Endothelial cell of umbilical vein (primary cell): ENCODE data around the gene PHB1. TPM values are rescaled to one million over a fixed set of nuclear protein-coding genes. Genes with fewer than 3 reads are reported as not detected.

Experiments used
- BruUV-seq: library from RNA; stranded (reverse); fragments of 400-500 nt; replicated peaks from 2 replicates; lab custom pipeline; 2021; lab: Mats Ljungman, UMichigan
- CTCF ChIA-PET: fragments of 300-600, 350-600 bp; sonication (Branson Sonifier 250); formaldehyde crosslinking; loops from one replicate; lab custom pipeline; 2021; ENCODE audit warnings: antibody characterized with exemption, inconsistent platforms; lab: Charles Lee
- POLR2A ChIA-PET: fragments of 300-600, 350-600 bp; sonication (Branson Sonifier 250); formaldehyde crosslinking; loops from one replicate; lab custom pipeline; 2021; ENCODE audit warnings: antibody characterized with exemption, inconsistent platforms; lab: Charles Lee
- DNase-seq: peaks from one replicate; pipeline ENCODE4 v3.0.0-alpha.2; 2011; ENCODE audit warnings: low read depth, low spot score
- FAIRE-seq: peaks from 2 replicates; lab custom pipeline; 2011; peaks lifted over from hg19 to GRCh38; lab: Jason Lieb, UNC
- H2AFZ ChIP-seq: 2 replicates; pipeline ENCODE4 v1.6.0; 2012; ENCODE audit warnings: low read depth, low read length, control low read depth, inconsistent platforms
- H3K27ac ChIP-seq: 2 replicates; pipeline ENCODE4 v1.5.1; 2011; ENCODE audit warnings: low read depth, mild to moderate bottlenecking, control low read depth, low read length, moderate library complexity; ENCODE audit not compliant: insufficient read depth
- H3K27me3 ChIP-seq, 2 experiments: 2 replicates each; pipeline versions ENCODE4 v1.6.0 to v1.6.1; 2011; ENCODE audit warnings: low read length in 2 of 2, mixed read lengths in 1 of 2; ENCODE audit not compliant: control insufficient read depth in 2 of 2, insufficient read depth in 2 of 2
- H3K36me3 ChIP-seq, 2 experiments: 2 replicates in 1 of 2; 3 replicates in 1 of 2; pipeline ENCODE4 v1.5.1; 2011; ENCODE audit warnings: low read length in 2 of 2, mild to moderate bottlenecking in 1 of 2, moderate library complexity in 1 of 2; ENCODE audit not compliant: control insufficient read depth in 2 of 2, insufficient read depth in 2 of 2; ENCODE audit errors: extremely low read depth in 1 of 2
- H3K4me1 ChIP-seq: 3 replicates; pipeline ENCODE4 v1.5.1; 2011; ENCODE audit warnings: mild to moderate bottlenecking, low read length; ENCODE audit not compliant: control insufficient read depth, insufficient read depth; ENCODE audit errors: extremely low read depth
- H3K4me2 ChIP-seq: 2 replicates; pipeline ENCODE4 v1.6.1; 2011; ENCODE audit warnings: low read length, control low read depth, mixed read lengths; ENCODE audit not compliant: insufficient read depth
- H3K4me3 ChIP-seq, 3 experiments: fragments of 200-600 bp in 1 of 3; sonication (generic), shearing (Covaris generic) in 1 of 3; replicated peaks in 1 of 3; 2 replicates each; pipeline ENCODE4 v1.5.1; 2011 to 2016; ENCODE audit warnings: control low read depth in 3 of 3, low read length in 3 of 3, mild to moderate bottlenecking in 2 of 3, inconsistent platforms in 1 of 3, low read depth in 1 of 3, moderate library complexity in 1 of 3; ENCODE audit not compliant: insufficient read depth in 1 of 3
- H3K79me2 ChIP-seq: 2 replicates; pipeline ENCODE4 v1.6.0; 2012; ENCODE audit warnings: low read length, inconsistent platforms; ENCODE audit not compliant: control insufficient read depth, insufficient read depth
- H3K9ac ChIP-seq: replicated peaks from 2 replicates; pipeline ENCODE3; 2011; ENCODE audit warnings: low read length, control low read depth; ENCODE audit not compliant: insufficient read depth; ENCODE audit errors: extremely low read depth
- H3K9me1 ChIP-seq: replicated peaks from 3 replicates; pipeline ENCODE4 v1.6.0; 2011; ENCODE audit warnings: mild to moderate bottlenecking, low read length; ENCODE audit not compliant: control insufficient read depth, insufficient read depth; ENCODE audit errors: extremely low read depth
- H3K9me3 ChIP-seq: replicated peaks from 2 replicates; pipeline ENCODE4 v1.5.1; 2012; ENCODE audit warnings: low read length, inconsistent platforms; ENCODE audit not compliant: control insufficient read depth, insufficient read depth
- H4K20me1 ChIP-seq: replicated peaks from 2 replicates; pipeline ENCODE3; 2011; ENCODE audit warnings: mild to moderate bottlenecking, low read length; ENCODE audit not compliant: control insufficient read depth, insufficient read depth; ENCODE audit errors: extremely low read depth
- EZH2 ChIP-seq: IDR thresholded peaks from 2 replicates; pipeline ENCODE4 v1.6.1; 2012; ENCODE audit warnings: borderline replicate concordance, low read depth, mild to moderate bottlenecking, moderate library complexity, low read length, inconsistent platforms; ENCODE audit not compliant: severe bottlenecking
- FOS ChIP-seq: IDR thresholded peaks from 2 replicates; pipeline ENCODE4 v1.6.1; 2011; ENCODE audit warnings: mild to moderate bottlenecking, low read length, moderate library complexity, borderline replicate concordance; ENCODE audit not compliant: insufficient read depth
- GATA2 ChIP-seq: IDR thresholded peaks from 2 replicates; pipeline ENCODE4 v1.7.0; 2011; ENCODE audit warnings: low read depth, mild to moderate bottlenecking, moderate library complexity, mixed read lengths, low read length; ENCODE audit not compliant: insufficient read length, insufficient read depth
- MYC ChIP-seq: IDR thresholded peaks from one replicate; pipeline ENCODE4 v1.6.1; 2011; ENCODE audit warnings: mild to moderate bottlenecking, low read depth, low read length
- POLR2A ChIP-seq: IDR thresholded peaks from 2 replicates; pipeline ENCODE4 v1.6.1; 2012; ENCODE audit warnings: low read depth, mild to moderate bottlenecking, control low read depth, low read length
- POLR2AphosphoS5 ChIP-seq: IDR thresholded peaks from 2 replicates; pipeline ENCODE4 v1.6.1; 2012; ENCODE audit warnings: low read depth, mild to moderate bottlenecking, control low read depth, low read length, moderate library complexity; ENCODE audit not compliant: insufficient read depth
- dilution Hi-C: fragments of 300-500 bp; cut with MboI; formaldehyde crosslinking; loops from one replicate; pipeline ENCODE4 v1.15.0; 2019; ENCODE audit warnings: low sequenced_read_pairs; ENCODE audit not compliant: extremely low pct_ligation_motif_present
- intact Hi-C: fragments of 100-400 bp; cut with micrococcal nuclease; formaldehyde crosslinking; loops from one replicate; pipeline ENCODE4 v1.10.0; 2022
- polyA plus RNA-seq, 4 experiments: library from polyadenylated mRNA; depleted of rRNA in 3 of 4; stranded (reverse) in 3 of 4; unstranded in 1 of 4; fragments of >200 nt; gene quantifications; 2 replicates each; pipeline versions ENCODE4 v1.2.1 to v1.2.3, GENCODE V29; 2011 to 2012; ENCODE audit warnings: missing spikeins in 1 of 4
- total RNA-seq: library from RNA; stranded (reverse); gene quantifications from 2 replicates; pipeline ENCODE4 v1.2.3, GENCODE V29; 2021
- TF ChIP-seq, protein P1 (sequence below): IDR thresholded peaks from 2 replicates; pipeline ENCODE4 v1.6.1; 2011; ENCODE audit not compliant: insufficient read depth, insufficient read length

Gene PHB1
- total and polyA plus RNA-seq, 2 donors (not counting 3 experiments of a cell fraction or from before 2014, with no cell fraction given), result 222 to 287 TPM

DNA sequence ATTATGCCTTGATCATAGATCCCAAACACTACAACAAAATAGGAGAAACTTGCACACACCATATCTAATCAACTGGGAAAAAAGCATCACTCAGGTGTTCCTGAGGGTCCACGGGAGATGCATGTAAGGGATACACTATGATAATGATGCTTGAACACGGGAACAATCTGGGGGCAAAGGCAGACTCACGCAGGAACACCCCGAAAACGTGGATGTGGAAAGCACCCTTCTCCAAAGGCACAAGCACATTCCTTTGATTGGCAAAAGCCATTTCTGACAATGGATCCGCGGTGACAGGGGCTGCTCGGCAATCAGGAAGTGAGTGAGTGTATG lies 53.9 kb downstream of the PHB1 start:
- no peaks in the 10 kb centered on the region for H3K9me3 ChIP-seq
- no peaks in the 10 kb centered on the region for H3K9me1 ChIP-seq
- no TSS peak for BruUV-seq
- peak overlapping the region; percentile 64 for H3K9ac ChIP-seq
- TF ChIP-seq POLR2A (no peak), FOS (peak; percentile 63), POLR2AphosphoS5 (peak; percentile 35)
- TF ChIP-seq, protein P1, sequence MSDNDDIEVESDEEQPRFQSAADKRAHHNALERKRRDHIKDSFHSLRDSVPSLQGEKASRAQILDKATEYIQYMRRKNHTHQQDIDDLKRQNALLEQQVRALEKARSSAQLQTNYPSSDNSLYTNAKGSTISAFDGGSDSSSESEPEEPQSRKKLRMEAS, result no peak
- FAIRE-seq, result peak; percentile 92
- DNase-seq, result no peak
- H3K4me2 ChIP-seq, result peak overlapping the region; percentile 83
- H2AFZ ChIP-seq, result peak overlapping the region; percentile 11
- dilution Hi-C loops (no loop called here), intact Hi-C loops (no loop called here)
- CTCF ChIA-PET, result interaction anchor here (0.6 to 3.3 kb wide), 4 partner anchors 9 to 264 kb away, joined by 3 to 17 read pairs (median 4); no protein-coding TSS in a partner anchor
- POLR2A ChIA-PET, result no interaction called here
- peak overlapping the region; percentile 34 for H3K27ac ChIP-seq
- H3K4me3 ChIP-seq, result peak overlapping the region; percentile 33 to 75 (median 58)
- peaks cover 5% of the 10 kb centered on the region for H4K20me1 ChIP-seq
- H3K36me3 ChIP-seq, result no peaks in the 10 kb centered on the region
- H3K4me1 ChIP-seq, result peaks cover 19% of the 10 kb centered on the region
- H3K27me3 ChIP-seq, result no peaks in the 10 kb centered on the region
- H3K79me2 ChIP-seq, result peaks cover 46% of the 10 kb centered on the region

DNA sequence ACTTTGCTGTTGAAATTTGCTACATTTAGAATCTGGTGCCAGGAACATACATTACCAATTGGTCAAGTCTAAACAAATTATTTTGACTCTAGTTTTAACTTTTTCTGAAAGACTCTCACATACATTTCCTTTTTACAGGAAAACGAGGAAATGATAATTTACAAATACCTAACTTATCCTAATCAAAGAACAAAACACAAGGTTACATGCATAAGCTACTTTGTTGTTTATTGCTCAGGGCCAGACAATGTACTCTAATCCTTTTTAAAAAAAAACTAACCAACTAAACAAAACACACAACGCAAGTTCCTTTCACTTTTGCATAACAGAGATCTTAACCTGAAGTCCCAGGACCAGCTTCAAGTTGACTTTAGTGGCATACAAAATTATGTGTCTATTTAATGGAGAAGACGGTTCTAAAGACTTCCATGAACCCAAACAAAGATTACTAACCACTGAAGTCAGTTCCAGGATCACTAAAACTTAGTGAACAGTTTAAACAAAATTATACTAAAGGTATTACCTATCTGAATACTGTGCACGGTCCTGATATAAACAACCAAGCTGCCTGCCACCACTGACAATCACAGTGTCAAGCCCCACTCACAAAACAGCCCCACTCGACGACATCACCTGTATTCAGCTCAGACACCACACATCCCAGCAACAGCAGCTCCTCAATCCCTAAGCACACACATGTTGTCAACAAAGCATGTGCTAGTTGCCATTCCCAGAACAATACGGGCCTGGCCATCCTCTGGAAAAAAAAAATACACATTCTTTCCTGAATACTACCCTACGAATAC lies 54.5 kb downstream of the PHB1 start:
- H3K79me2 ChIP-seq, result peaks cover 46% of the 10 kb centered on the region
- CTCF ChIA-PET, result interaction anchor here (0.6 to 3.3 kb wide), 6 partner anchors 8 to 265 kb away, joined by 3 to 17 read pairs (median 4); no protein-coding TSS in a partner anchor
- H3K9me3 ChIP-seq, result no peaks in the 10 kb centered on the region
- FAIRE-seq (no peak), DNase-seq (peak; percentile 26)
- H3K4me3 ChIP-seq, result peak overlapping the region; percentile 33 to 75 (median 58)
- H2AFZ ChIP-seq, result peak overlapping the region; percentile 11
- H4K20me1 ChIP-seq, result peaks cover 5% of the 10 kb centered on the region
- peak overlapping the region; percentile 34 for H3K27ac ChIP-seq
- H3K27me3 ChIP-seq, result no peaks in the 10 kb centered on the region
- peak overlapping the region; percentile 83 for H3K4me2 ChIP-seq
- H3K36me3 ChIP-seq, result no peaks in the 10 kb centered on the region
- dilution Hi-C loops, result no loop called here
- POLR2A ChIA-PET, result no interaction called here
- H3K9me1 ChIP-seq, result no peaks in the 10 kb centered on the region
- intact Hi-C loops, result no loop called here
- BruUV-seq, result TSS peak; percentile 23
- H3K9ac ChIP-seq, result peak overlapping the region; percentile 64
- TF ChIP-seq MYC (no peak), POLR2AphosphoS5 (no peak), EZH2 (no peak), GATA2 (no peak)
- TF ChIP-seq, protein P1, result peak; percentile 23
- H3K4me1 ChIP-seq, result peaks cover 19% of the 10 kb centered on the region
